HepG2 (cell line): ENCODE measurements around the gene PGAP3. TPM values are rescaled to one million over a fixed set of nuclear protein-coding genes. Genes with fewer than 3 reads are reported as not detected.

ENCODE experiments used
- GZF1 ChIP-seq: sonication (generic); formaldehyde crosslinking; IDR thresholded peaks from 2 replicates; pipeline ENCODE4 v1.5.1; 2020; ENCODE audit warnings: mild to moderate bottlenecking, missing genetic modification reagents
- HES4 ChIP-seq: sonication (generic); formaldehyde crosslinking; IDR thresholded peaks from 2 replicates; pipeline ENCODE4 v1.9.0; 2021; ENCODE audit warnings: mild to moderate bottlenecking, missing genetic modification reagents, borderline replicate concordance
- PHF21A ChIP-seq: sonication (generic); formaldehyde crosslinking; IDR thresholded peaks from 2 replicates; pipeline ENCODE4 v1.5.0; 2020; ENCODE audit warnings: mild to moderate bottlenecking, missing genetic modification reagents
- RXRB ChIP-seq: IDR thresholded peaks from 2 replicates; pipeline ENCODE4 v1.6.1; 2016; ENCODE audit warnings: borderline replicate concordance, missing genetic modification reagents, missing compliant biosample characterization
- SUZ12 ChIP-seq: fragments of 150-350 bp; IDR thresholded peaks from 2 replicates; pipeline ENCODE4 v1.6.1; 2014; ENCODE audit warnings: low read depth, low read length
- ZNF614 ChIP-seq: IDR thresholded peaks from 2 replicates; pipeline ENCODE4 v1.6.1; 2018; ENCODE audit warnings: missing biosample characterization, missing genetic modification reagents, inconsistent platforms, borderline replicate concordance
- ZNF816 ChIP-seq: sonication (generic); formaldehyde crosslinking; IDR thresholded peaks from 2 replicates; pipeline ENCODE4 v1.8.0; 2022; ENCODE audit warnings: missing genetic modification reagents, mild to moderate bottlenecking, borderline replicate concordance
- ZSCAN20 ChIP-seq: sonication (generic); formaldehyde crosslinking; IDR thresholded peaks from 2 replicates; pipeline ENCODE4 v1.4.0; 2020; ENCODE audit warnings: missing genetic modification reagents, mild to moderate bottlenecking, borderline replicate concordance
- polyA plus RNA-seq, 8 experiments: library from polyadenylated mRNA; depleted of rRNA in 3 of 8; stranded (reverse) in 7 of 8; unstranded in 1 of 8; fragments of >200 nt; fragmentation: Illumina TruSeq in 4 of 8; extraction: Trizol in 4 of 8; gene quantifications; 2 replicates each; pipeline versions ENCODE4 v1.2.1 to v1.2.3, GENCODE V29; 2011 to 2016; ENCODE audit warnings: low read depth in 4 of 8, missing spikeins in 1 of 8, mixed read lengths in 1 of 8; ENCODE audit not compliant: insufficient read depth in 1 of 8
- total RNA-seq, 5 experiments: library from RNA; depleted of rRNA; stranded (reverse); fragments of >200 nt; fragmentation: Illumina TruSeq; extraction: Trizol; gene quantifications; 2 replicates each; pipeline ENCODE4 v1.2.3, GENCODE V29; 2016; ENCODE audit warnings: low read depth in 1 of 5
- TF ChIP-seq, protein P1 (sequence below): sonication (generic); formaldehyde crosslinking; IDR thresholded peaks from 2 replicates; pipeline ENCODE4 v1.5.1; 2020; ENCODE audit warnings: mild to moderate bottlenecking, missing genetic modification reagents, borderline replicate concordance
- TF ChIP-seq, protein P2 (sequence below): sonication (generic); formaldehyde crosslinking; IDR thresholded peaks from 2 replicates; pipeline ENCODE4 v1.8.0; 2022; ENCODE audit warnings: missing genetic modification reagents, mild to moderate bottlenecking, moderate library complexity, borderline replicate concordance
- TF ChIP-seq, protein P3 (sequence below): sonication (generic); formaldehyde crosslinking; IDR thresholded peaks from 2 replicates; pipeline ENCODE4; 2020; ENCODE audit warnings: missing genetic modification reagents, mild to moderate bottlenecking, borderline replicate concordance

Gene PGAP3
- total and polyA plus RNA-seq, 2 of the 13 experiments (the other 11 are each of a cell fraction or from before 2014, with no cell fraction given) = 11.9 to 14.6 TPM

DNA sequence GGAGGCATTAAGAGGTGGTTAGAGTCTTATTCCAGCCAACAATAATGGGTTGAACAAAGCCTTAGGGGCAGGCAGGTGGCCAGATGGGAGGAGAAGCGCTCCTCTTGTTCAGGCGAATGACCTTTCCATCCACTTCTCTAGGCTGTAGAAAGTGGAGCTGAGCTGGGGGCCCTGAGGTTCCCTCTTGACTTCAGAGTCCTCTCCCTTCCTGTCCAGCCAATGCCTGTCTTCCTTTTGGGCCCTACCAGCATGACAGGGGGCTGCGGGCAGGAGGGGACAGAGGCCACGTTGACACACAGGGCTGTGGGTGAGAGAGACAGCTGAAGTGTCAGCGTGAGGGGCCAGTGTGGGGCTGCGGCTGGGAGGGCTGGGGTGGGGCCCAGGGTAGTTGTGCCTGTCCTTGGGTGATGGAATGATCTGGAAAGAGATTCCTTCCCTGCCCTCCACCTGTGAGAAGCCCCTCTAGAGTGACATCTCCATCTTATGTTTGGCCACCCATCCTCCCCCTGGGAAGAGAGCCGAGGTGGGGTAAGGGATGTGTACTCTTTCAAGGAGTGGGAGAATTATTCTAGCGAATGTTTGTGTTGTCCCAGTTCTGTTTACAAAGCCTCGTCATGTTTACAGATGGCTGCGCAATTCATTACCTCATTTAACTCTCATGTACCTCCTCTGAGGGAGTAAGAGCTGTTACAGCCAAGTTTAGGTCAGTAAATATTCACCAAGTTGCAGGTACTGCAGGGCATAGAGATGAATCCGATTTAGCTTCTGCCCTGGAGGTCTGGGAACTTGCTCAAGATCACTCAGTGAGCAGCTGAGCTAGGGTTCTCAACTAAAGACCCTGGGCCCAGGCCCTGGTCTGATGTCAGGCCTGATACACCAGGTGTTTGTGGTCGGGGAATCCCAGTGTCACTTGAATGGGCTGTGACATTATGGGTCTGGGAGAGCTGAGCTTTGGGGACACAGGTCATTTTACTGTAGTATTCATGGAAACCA is 15.3 kb upstream of the PGAP3 start (continued):
- TF ChIP-seq, protein P1, sequence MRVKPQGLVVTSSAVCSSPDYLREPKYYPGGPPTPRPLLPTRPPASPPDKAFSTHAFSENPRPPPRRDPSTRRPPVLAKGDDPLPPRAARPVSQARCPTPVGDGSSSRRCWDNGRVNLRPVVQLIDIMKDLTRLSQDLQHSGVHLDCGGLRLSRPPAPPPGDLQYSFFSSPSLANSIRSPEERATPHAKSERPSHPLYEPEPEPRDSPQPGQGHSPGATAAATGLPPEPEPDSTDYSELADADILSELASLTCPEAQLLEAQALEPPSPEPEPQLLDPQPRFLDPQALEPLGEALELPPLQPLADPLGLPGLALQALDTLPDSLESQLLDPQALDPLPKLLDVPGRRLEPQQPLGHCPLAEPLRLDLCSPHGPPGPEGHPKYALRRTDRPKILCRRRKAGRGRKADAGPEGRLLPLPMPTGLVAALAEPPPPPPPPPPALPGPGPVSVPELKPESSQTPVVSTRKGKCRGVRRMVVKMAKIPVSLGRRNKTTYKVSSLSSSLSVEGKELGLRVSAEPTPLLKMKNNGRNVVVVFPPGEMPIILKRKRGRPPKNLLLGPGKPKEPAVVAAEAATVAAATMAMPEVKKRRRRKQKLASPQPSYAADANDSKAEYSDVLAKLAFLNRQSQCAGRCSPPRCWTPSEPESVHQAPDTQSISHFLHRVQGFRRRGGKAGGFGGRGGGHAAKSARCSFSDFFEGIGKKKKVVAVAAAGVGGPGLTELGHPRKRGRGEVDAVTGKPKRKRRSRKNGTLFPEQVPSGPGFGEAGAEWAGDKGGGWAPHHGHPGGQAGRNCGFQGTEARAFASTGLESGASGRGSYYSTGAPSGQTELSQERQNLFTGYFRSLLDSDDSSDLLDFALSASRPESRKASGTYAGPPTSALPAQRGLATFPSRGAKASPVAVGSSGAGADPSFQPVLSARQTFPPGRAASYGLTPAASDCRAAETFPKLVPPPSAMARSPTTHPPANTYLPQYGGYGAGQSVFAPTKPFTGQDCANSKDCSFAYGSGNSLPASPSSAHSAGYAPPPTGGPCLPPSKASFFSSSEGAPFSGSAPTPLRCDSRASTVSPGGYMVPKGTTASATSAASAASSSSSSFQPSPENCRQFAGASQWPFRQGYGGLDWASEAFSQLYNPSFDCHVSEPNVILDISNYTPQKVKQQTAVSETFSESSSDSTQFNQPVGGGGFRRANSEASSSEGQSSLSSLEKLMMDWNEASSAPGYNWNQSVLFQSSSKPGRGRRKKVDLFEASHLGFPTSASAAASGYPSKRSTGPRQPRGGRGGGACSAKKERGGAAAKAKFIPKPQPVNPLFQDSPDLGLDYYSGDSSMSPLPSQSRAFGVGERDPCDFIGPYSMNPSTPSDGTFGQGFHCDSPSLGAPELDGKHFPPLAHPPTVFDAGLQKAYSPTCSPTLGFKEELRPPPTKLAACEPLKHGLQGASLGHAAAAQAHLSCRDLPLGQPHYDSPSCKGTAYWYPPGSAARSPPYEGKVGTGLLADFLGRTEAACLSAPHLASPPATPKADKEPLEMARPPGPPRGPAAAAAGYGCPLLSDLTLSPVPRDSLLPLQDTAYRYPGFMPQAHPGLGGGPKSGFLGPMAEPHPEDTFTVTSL (CRISPR knock-in tag) = peak; percentile 86; the same call in 1 of the 2 replicates
- TF ChIP-seq, protein P2, sequence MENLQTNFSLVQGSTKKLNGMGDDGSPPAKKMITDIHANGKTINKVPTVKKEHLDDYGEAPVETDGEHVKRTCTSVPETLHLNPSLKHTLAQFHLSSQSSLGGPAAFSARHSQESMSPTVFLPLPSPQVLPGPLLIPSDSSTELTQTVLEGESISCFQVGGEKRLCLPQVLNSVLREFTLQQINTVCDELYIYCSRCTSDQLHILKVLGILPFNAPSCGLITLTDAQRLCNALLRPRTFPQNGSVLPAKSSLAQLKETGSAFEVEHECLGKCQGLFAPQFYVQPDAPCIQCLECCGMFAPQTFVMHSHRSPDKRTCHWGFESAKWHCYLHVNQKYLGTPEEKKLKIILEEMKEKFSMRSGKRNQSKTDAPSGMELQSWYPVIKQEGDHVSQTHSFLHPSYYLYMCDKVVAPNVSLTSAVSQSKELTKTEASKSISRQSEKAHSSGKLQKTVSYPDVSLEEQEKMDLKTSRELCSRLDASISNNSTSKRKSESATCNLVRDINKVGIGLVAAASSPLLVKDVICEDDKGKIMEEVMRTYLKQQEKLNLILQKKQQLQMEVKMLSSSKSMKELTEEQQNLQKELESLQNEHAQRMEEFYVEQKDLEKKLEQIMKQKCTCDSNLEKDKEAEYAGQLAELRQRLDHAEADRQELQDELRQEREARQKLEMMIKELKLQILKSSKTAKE (CRISPR knock-in tag) = peak; percentile 83
- TF ChIP-seq, protein P3, sequence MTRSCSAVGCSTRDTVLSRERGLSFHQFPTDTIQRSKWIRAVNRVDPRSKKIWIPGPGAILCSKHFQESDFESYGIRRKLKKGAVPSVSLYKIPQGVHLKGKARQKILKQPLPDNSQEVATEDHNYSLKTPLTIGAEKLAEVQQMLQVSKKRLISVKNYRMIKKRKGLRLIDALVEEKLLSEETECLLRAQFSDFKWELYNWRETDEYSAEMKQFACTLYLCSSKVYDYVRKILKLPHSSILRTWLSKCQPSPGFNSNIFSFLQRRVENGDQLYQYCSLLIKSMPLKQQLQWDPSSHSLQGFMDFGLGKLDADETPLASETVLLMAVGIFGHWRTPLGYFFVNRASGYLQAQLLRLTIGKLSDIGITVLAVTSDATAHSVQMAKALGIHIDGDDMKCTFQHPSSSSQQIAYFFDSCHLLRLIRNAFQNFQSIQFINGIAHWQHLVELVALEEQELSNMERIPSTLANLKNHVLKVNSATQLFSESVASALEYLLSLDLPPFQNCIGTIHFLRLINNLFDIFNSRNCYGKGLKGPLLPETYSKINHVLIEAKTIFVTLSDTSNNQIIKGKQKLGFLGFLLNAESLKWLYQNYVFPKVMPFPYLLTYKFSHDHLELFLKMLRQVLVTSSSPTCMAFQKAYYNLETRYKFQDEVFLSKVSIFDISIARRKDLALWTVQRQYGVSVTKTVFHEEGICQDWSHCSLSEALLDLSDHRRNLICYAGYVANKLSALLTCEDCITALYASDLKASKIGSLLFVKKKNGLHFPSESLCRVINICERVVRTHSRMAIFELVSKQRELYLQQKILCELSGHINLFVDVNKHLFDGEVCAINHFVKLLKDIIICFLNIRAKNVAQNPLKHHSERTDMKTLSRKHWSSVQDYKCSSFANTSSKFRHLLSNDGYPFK (CRISPR knock-in tag) = peak; percentile 47; the same call in 1 of the 2 replicates
- TF ChIP-seq RXRB (CRISPR knock-in tag) = peak; percentile 67
- TF ChIP-seq ZNF614 = peak; percentile 30; the same call in 1 of the 2 replicates
- peak; percentile 96 for TF ChIP-seq ZNF816 (CRISPR knock-in tag)
- TF ChIP-seq ZSCAN20 (CRISPR knock-in tag) = no peak
- TF ChIP-seq PHF21A = peak; percentile 93
- 0 out of 2 replicates have a peak, but pooled peaks have one; percentile 16 for TF ChIP-seq GZF1 (CRISPR knock-in tag)
- 0 out of 2 replicates have a peak, but pooled peaks have one; percentile 14 for TF ChIP-seq HES4 (CRISPR knock-in tag)
- no peak for TF ChIP-seq SUZ12
